ENCODE results near the gene PDXK.

PDXK gene

GRCh38 chr21:43805275-43805800, 86.4 kb downstream of the PDXK start:
- no peak for DNase-seq (ENCODE audit: low read depth in 2 of 2)

GRCh38 chr21:43806017-43806710, 87.2 kb downstream of the PDXK start:
- no peak for DNase-seq (ENCODE audit: low read depth in 2 of 2)

GRCh38 chr21:43808367-43808766, 89.4 kb downstream of the PDXK start:
- DNase-seq (ENCODE audit: low read depth in 2 of 2) = no peak

GRCh38 chr21:43808832-43809251, 89.9 kb downstream of the PDXK start:
- no peak for DNase-seq (ENCODE audit: low read depth in 2 of 2)

GRCh38 chr21:43809346-43809799, 90.4 kb downstream of the PDXK start:
- no peak for DNase-seq (ENCODE audit: low read depth in 2 of 2)

GRCh38 chr21:43809853-43810504, 91.0 kb downstream of the PDXK start:
- no peak for DNase-seq (ENCODE audit: low read depth in 2 of 2)

- DNase-seq (ENCODE audit: low read depth in 2 of 2) = peak; percentile 78 to 82
These were observed 91.8 kb downstream of the PDXK start for GRCh38 chr21:43810505-43811261.

- no peak for DNase-seq (ENCODE audit: low read depth in 2 of 2)
These were observed 92.6 kb downstream of the PDXK start for GRCh38 chr21:43811262-43812105.
